ENCODE measurements around the gene TBC1D32.
A peak's percentile ranks its signal among the peaks of the same experiment; 100 is the strongest.
"Not testable (repeated sequence)": the region's sequence is repeated elsewhere in the genome, so short reads cannot be mapped to it uniquely, and the experiment has no call there.

The TBC1D32 gene

GRCh38 chr6:121334299-121335086 is at the start of gene TBC1D32:
TBC1D32 (minus strand) TSS chr6:121334480; CDS start chr6:121334430, 50 bp downstream.
- peak within 1 kb of the TSS; percentile 79 for H3K4me3 ChIP-seq (ENCODE audit: low read depth, low read length)

GRCh38 chr6:121383478-121383877 is 49.2 kb upstream of the TBC1D32 start:
- H3K4me3 ChIP-seq (ENCODE audit: low read depth, low read length): no peak overlapping the region

- H3K4me3 ChIP-seq (ENCODE audit: low read depth, low read length): no peak overlapping the region
These were observed 48.3 kb upstream of the TBC1D32 start for GRCh38 chr6:121382467-121383121.

DNA sequence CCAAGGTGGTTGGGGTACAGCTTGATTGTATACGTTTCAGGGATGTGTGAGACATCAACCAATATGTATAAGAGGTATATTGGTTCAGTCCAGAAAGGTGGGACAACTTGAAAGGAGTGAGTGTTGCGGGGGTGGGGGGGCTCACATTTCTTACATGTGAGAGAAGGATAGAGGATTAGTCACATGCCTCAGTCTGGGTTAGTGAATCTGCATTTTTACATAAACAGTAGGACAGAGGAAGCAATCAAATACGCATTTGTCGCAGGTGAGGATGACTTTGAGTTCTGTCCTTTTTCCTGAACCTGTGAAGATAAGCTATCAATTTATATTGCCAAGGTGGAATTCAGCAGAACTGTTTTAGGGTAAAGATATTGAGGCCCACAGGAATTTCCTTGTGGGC is 42.1 kb upstream of the TBC1D32 start:
- no peak overlapping the region for H3K4me3 ChIP-seq (ENCODE audit: low read depth, low read length)

- not testable (repeated sequence) for H3K4me3 ChIP-seq (ENCODE audit: low read depth, low read length)
These were observed 39.9 kb upstream of the TBC1D32 start for GRCh38 chr6:121374219-121374618.

DNA sequence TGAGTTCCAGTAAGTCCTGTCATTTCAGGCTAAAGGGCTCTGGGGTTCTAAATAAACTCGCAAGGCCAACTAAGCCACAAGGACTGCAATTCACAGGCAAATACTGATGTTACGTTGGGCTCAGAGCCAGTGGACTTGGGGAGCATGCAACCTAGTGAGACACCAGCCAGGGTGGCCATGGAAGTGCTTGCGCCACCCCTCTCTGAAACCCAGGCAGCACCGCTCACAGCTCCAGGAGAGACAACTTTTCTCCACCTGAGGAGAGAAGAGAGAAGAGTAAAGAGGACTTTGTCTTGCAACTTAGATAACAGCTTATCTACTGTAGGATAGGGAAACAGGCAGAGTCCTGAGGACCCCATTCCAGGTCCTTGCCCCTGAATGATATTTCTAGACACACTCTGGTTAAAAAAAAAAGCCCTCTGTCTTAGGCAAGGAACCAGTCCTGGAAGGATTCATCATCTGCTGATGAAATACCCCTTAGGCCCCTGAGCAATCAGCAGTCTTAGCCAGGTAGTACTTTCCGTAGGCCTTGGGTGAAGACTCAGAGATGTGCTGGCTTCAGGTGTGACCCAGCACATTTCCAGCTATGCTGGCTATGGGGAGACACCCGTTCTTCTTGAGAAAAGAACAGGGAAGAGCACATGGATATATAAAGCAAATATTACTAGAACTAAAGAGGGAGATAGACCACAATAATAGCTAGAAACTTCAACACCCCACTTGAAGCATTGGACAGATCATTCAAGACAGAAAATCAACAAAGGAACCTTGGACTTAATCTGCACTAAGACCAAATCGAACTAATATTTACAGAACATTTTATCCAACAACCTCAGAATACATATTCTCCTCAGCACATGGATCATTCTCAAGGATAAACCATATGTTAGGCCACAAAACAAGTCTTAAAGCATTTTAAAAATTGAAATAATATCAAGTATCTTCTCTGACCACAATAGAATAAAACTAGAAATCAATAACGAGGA is 31.5 kb upstream of the TBC1D32 start:
- H3K4me3 ChIP-seq (ENCODE audit: low read depth, low read length): no peak overlapping the region

- no peak overlapping the region for H3K4me3 ChIP-seq (ENCODE audit: low read depth, low read length)
These were observed 22.3 kb upstream of the TBC1D32 start for GRCh38 chr6:121356575-121356974.

DNA sequence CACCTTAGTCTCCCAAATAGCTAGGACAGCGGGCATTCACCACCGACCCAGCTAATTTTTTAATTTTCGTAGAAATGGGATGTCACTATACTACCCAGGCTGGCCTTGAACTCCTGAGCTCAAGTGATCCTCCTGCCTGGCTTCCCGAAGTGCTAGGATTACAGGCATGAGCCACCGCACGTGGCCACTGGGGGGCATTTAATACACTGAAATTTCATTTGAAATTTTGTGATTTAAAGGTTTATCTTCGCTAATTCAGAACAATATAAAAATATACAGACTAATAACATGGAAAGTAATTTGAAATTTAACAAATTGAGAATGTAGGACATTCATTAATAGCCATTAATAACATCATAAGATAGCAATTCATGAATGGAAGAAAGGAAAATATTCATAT is 20.5 kb upstream of the TBC1D32 start:
- no peak overlapping the region for H3K4me3 ChIP-seq (ENCODE audit: low read depth, low read length)

GRCh38 chr6:121352941-121353340 is 18.7 kb upstream of the TBC1D32 start:
- no peak overlapping the region for H3K4me3 ChIP-seq (ENCODE audit: low read depth, low read length)

DNA sequence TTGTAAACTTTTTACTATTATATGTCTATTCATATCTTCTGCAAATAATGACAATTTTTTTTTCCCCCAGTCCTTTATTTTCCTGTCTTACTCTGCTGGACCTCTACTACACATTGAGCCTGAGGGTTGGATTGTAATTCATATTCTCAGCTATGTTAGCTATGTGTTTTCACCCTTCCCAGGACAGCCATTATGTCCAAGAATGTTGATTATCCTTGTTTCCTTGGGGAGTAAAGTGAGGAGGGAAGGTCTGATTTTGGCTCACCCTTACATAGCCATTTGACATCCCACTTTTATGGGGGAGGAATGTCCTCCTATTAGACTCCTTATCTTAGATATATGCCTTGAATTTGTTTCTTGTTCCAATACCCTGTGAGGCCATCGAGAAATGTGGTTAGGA is 17.6 kb upstream of the TBC1D32 start:
- H3K4me3 ChIP-seq (ENCODE audit: low read depth, low read length): no peak overlapping the region

- no peak overlapping the region for H3K4me3 ChIP-seq (ENCODE audit: low read depth, low read length)
These were observed 15.3 kb upstream of the TBC1D32 start for GRCh38 chr6:121349596-121349995.

DNA sequence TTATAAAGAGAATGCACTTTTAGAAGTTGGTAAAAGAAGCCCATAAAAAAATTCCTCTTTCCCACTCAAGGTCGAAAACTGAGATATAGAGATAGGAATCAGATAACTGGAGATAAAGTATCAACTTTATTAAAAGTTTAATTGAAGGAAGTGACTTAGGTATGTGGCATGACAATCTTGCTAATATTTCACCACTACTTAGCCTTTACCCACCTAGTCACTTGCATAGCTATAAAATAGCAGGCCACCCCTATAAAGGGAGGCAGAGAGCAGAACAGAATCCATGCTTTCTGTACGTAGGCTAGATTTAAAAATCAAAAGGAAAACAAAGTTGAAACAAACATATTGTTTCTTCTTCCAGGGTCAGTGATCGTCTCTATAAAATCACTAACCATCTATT is 13.2 kb upstream of the TBC1D32 start:
- H3K4me3 ChIP-seq (ENCODE audit: low read depth, low read length): no peak overlapping the region

- no peak overlapping the region for H3K4me3 ChIP-seq (ENCODE audit: low read depth, low read length)
These were observed 10.3 kb upstream of the TBC1D32 start for GRCh38 chr6:121344539-121344938.

DNA sequence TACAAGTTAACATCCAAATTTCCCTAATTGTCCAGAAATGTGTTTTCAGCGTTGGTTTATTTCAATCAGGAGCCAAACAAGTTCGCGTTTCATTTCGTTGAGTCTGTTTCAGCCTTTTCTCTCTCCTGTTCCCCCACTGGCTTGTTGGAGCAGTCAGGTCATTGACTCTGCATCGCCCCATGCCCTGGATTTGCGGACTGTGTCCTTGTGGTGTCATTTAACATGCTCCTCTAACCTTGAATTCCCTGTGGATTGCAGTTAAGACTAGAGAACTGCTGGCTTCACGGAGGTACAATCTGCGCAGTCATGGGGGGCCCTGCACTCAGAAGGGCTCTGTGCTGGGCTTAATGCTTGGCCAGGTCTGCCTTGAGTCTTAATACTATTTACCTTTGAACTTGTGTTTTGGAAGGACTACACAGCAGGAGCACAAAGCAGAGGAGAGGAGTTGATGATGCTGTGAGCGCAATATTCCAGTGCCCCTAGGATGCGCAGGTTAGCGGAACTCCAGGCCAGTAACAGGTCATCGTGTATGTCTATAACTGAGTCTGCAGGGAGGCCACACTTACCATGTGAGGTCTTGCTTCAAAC is 5.5 kb upstream of the TBC1D32 start:
- H3K4me3 ChIP-seq (ENCODE audit: low read depth, low read length): no peak overlapping the region

GRCh38 chr6:121338956-121339355 is 4.7 kb upstream of the TBC1D32 start:
- H3K4me3 ChIP-seq (ENCODE audit: low read depth, low read length): no peak overlapping the region

GRCh38 chr6:121338366-121338765 is 4.1 kb upstream of the TBC1D32 start:
- no peak overlapping the region for H3K4me3 ChIP-seq (ENCODE audit: low read depth, low read length)

DNA sequence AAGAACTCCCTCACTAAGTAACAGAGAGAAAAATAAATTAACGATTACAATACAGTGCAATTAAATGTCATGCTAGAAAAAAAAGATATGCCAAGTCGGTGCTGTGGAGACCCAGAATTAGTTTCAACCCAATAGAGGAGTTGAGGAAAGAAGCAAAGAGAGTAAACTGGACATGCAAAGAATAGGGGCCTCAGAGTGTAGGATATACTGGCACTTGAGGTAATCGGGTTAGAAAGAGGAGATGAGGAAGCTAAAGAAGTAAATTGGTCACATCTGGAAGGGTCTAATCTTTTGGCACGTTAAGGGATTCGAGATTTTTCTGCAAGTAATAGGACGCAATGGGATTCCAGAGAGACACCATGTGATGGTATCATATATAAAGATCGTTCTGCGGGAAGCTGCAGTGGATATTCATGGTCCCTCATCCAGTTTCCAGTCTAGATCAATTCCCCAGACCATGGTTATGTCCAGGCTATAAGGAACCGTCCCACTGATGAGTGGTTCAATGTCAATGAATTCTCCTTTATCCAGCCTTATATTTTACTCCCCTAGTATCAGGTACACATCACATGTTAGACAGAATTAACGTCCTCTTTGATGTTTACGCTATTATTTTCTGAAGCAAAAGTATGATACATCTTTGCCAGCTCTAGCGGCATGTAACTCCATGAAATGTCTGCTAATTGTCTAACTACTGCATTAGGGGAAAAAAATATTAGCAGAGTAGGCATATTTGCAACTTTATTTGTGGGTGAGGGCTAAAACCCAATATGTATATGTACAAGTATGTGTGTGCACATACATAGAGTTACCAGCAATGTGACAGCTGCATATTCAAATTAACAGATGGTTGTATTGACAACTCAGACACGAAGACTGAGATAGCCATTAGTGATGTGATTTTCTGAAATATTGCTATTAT is 1.1 kb upstream of the TBC1D32 start:
- peak overlapping the region; percentile 79 for H3K4me3 ChIP-seq (ENCODE audit: low read depth, low read length)

DNA sequence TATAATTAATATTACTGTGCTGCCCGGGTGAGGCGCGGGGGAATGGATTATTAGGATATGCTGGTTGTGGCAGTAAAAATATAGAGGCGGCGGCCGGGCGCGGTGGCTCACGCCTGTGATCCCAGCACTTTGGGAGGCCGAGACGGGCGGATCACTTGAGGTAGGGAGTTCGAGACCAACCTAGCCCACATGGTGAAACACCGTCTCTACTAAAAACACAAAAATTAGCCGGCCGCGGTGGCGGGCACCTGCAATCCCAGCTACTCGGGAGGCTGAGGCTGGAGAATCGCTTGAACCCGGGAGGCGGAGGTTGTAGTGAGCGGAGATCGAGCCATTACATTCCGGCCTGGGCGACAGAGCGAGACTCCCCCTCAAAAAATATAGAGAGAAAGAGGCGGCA is 586 bp downstream of the TBC1D32 start:
- not testable (repeated sequence) for H3K4me3 ChIP-seq (ENCODE audit: low read depth, low read length)

- H3K4me3 ChIP-seq (ENCODE audit: low read depth, low read length): no peak overlapping the region
These were observed 1.1 kb downstream of the TBC1D32 start for GRCh38 chr6:121333196-121333595.

GRCh38 chr6:121330516-121330915 is 3.8 kb downstream of the TBC1D32 start:
- H3K4me3 ChIP-seq (ENCODE audit: low read depth, low read length): no peak overlapping the region

All from iPS-11a (cell line).